ENCODE results near the gene PIP5KL1.

Gene PIP5KL1

DNA sequence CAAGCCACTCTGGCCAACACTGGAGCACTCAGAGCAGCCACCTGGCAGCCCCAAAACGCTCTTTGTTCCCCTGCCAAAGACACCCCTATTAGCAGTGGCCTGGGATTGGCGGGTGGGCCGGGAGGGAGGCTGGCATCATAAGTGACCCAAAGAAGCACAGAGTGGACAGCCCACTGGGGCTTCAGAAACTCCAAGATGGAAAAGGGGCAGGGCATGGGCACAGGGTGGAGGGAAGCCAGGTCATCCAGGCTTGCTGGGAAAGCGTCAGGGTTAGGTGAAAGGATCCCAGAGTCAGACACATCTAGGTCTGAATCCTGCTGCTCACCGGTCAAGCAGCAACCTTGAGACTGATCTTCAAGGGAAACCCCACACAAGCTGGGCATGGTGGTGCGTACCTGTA lies 35.4 kb upstream of the PIP5KL1 start:
- H3K9ac ChIP-seq (ENCODE audit: low read length), result peak overlapping the region; percentile 1
- H3K36me3 ChIP-seq (ENCODE audit: control insufficient read depth, low read depth, low read length), result no peaks in the 10 kb centered on the region
- H3K27ac ChIP-seq (ENCODE audit: low read length), result peak overlapping the region; percentile 18
- H3K4me3 ChIP-seq (ENCODE audit: low read length), result no peak overlapping the region
- H3K27me3 ChIP-seq (ENCODE audit: control insufficient read depth, insufficient read depth, low read length), result no peaks in the 10 kb centered on the region
- H3K9me3 ChIP-seq (ENCODE audit: control insufficient read depth, low read depth, low read length), result no peaks in the 10 kb centered on the region
- H3K4me1 ChIP-seq (ENCODE audit: control insufficient read depth, low read depth, low read length), result peaks cover 10% of the 10 kb centered on the region

GRCh38 chr9:127963359-127964064 lies 32.9 kb upstream of the PIP5KL1 start:
- Histone ChIP-seq H3K9ac (ENCODE audit: low read length) (no peak overlapping the region), H3K4me1 (ENCODE audit: control insufficient read depth, low read depth, low read length) (peaks cover 8% of the 10 kb centered on the region), H3K4me3 (ENCODE audit: low read length) (no peak overlapping the region), H3K27ac (ENCODE audit: low read length) (no peak overlapping the region), H3K9me3 (ENCODE audit: control insufficient read depth, low read depth, low read length) (no peaks in the 10 kb centered on the region), H3K27me3 (ENCODE audit: control insufficient read depth, insufficient read depth, low read length) (no peaks in the 10 kb centered on the region), H3K36me3 (ENCODE audit: control insufficient read depth, low read depth, low read length) (no peaks in the 10 kb centered on the region)

GRCh38 chr9:127963041-127963358 lies 32.4 kb upstream of the PIP5KL1 start:
- Histone ChIP-seq H3K27ac (ENCODE audit: low read length) (no peak overlapping the region), H3K4me1 (ENCODE audit: control insufficient read depth, low read depth, low read length) (peaks cover 8% of the 10 kb centered on the region), H3K4me3 (ENCODE audit: low read length) (no peak overlapping the region)

DNA sequence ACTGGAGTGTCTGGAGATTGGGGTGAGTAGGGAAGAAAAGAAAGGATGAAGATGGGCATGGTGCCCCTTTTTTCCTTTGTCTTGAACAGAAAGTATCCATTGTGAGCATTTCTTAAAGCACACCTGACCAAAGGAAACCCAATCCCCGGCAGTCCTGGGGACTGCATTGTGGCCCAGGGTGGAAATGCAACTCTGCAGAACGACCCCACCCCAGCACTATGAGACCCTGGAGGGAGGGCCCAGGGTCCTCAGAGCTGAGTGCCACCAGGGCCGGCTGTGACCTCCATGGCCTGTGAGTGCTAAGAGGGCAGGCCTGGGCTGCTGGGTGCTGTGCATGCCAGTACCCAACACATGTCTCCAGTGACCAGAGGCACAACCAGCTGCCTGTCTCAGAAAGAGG lies 31.7 kb upstream of the PIP5KL1 start:
- H3K4me1 ChIP-seq (ENCODE audit: control insufficient read depth, low read depth, low read length), result peaks cover 8% of the 10 kb centered on the region
- no peak overlapping the region for H3K27ac ChIP-seq (ENCODE audit: low read length)
- H3K4me3 ChIP-seq (ENCODE audit: low read length), result no peak overlapping the region
- H3K27me3 ChIP-seq (ENCODE audit: control insufficient read depth, insufficient read depth, low read length), result no peaks in the 10 kb centered on the region
- no peaks in the 10 kb centered on the region for H3K36me3 ChIP-seq (ENCODE audit: control insufficient read depth, low read depth, low read length)
- no peaks in the 10 kb centered on the region for H3K9me3 ChIP-seq (ENCODE audit: control insufficient read depth, low read depth, low read length)
- no peak overlapping the region for H3K9ac ChIP-seq (ENCODE audit: low read length)

More at GRCh38 chr9:127963041-127963358, 32.4 kb upstream of the PIP5KL1 start:
- H3K27me3 ChIP-seq (ENCODE audit: control insufficient read depth, insufficient read depth, low read length), result no peaks in the 10 kb centered on the region
- H3K9me3 ChIP-seq (ENCODE audit: control insufficient read depth, low read depth, low read length), result no peaks in the 10 kb centered on the region
- H3K36me3 ChIP-seq (ENCODE audit: control insufficient read depth, low read depth, low read length), result no peaks in the 10 kb centered on the region
- no peak overlapping the region for H3K9ac ChIP-seq (ENCODE audit: low read length)

GRCh38 chr9:127961613-127962155 lies 31.1 kb upstream of the PIP5KL1 start:
- Histone ChIP-seq H3K9me3 (ENCODE audit: control insufficient read depth, low read depth, low read length) (no peaks in the 10 kb centered on the region), H3K4me1 (ENCODE audit: control insufficient read depth, low read depth, low read length) (peaks cover 8% of the 10 kb centered on the region), H3K36me3 (ENCODE audit: control insufficient read depth, low read depth, low read length) (no peaks in the 10 kb centered on the region), H3K9ac (ENCODE audit: low read length) (no peak overlapping the region), H3K4me3 (ENCODE audit: low read length) (no peak overlapping the region), H3K27me3 (ENCODE audit: control insufficient read depth, insufficient read depth, low read length) (no peaks in the 10 kb centered on the region), H3K27ac (ENCODE audit: low read length) (no peak overlapping the region)

DNA sequence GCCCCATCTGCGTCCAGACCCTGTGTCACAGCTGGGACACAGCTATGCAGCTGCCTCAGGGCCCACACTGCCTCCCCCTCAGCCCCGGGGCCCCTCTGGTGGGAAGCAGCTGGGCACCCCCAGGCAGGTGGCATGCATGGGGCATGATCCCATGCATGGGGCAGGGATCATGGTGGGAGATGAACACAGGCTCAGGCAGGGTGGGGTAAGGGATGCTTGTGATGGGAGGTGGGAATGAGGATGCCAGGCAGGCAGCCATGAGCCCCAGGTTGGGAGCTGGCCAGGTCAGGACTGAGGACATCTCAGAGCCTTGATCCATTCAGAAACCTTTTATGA lies 30.5 kb upstream of the PIP5KL1 start:
- Histone ChIP-seq H3K36me3 (ENCODE audit: control insufficient read depth, low read depth, low read length) (no peaks in the 10 kb centered on the region), H3K4me1 (ENCODE audit: control insufficient read depth, low read depth, low read length) (peaks cover 8% of the 10 kb centered on the region), H3K9me3 (ENCODE audit: control insufficient read depth, low read depth, low read length) (no peaks in the 10 kb centered on the region), H3K27me3 (ENCODE audit: control insufficient read depth, insufficient read depth, low read length) (no peaks in the 10 kb centered on the region), H3K9ac (ENCODE audit: low read length) (no peak overlapping the region), H3K27ac (ENCODE audit: low read length) (no peak overlapping the region), H3K4me3 (ENCODE audit: low read length) (no peak overlapping the region)

DNA sequence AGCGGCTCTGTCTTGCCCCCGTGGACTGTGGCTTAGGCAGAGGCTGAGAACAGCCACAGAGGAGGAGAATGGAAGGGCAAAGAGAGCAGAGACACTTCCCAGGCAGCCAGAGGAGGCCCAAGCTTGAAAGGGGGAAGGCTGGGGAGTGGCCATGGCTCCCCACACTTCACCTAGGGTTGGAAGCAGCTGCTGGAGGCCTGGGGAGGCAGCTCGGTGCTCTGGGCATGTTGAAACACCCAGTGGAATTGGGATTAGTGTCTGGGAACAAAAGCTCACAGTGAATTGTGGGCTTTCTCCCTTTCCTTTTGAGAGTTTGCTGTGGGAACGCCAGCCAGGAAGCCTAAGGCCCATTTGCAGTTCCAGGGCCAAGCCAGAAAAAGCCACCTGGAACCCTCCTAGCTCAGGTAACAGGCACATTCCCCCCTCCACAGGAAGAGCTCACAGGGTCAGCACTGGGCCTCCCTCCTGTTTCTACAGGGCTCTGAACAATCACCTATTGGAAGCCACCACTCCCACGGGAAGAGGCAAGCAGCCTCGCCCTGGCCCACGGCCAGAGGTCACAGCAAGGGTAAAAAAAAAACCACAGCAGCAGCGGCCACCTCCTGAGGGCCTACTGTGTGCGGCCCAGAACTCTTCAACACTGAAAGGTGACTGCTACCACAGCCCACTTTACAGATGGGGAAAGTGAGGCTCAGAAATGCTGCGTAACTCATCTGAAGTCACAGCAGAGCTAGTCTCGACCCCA lies 30.0 kb upstream of the PIP5KL1 start:
- Histone ChIP-seq H3K9ac (ENCODE audit: low read length) (no peak overlapping the region), H3K9me3 (ENCODE audit: control insufficient read depth, low read depth, low read length) (no peaks in the 10 kb centered on the region), H3K4me1 (ENCODE audit: control insufficient read depth, low read depth, low read length) (peaks cover 8% of the 10 kb centered on the region), H3K27me3 (ENCODE audit: control insufficient read depth, insufficient read depth, low read length) (no peaks in the 10 kb centered on the region), H3K27ac (ENCODE audit: low read length) (no peak overlapping the region), H3K4me3 (ENCODE audit: low read length) (no peak overlapping the region), H3K36me3 (ENCODE audit: control insufficient read depth, low read depth, low read length) (no peaks in the 10 kb centered on the region)

DNA sequence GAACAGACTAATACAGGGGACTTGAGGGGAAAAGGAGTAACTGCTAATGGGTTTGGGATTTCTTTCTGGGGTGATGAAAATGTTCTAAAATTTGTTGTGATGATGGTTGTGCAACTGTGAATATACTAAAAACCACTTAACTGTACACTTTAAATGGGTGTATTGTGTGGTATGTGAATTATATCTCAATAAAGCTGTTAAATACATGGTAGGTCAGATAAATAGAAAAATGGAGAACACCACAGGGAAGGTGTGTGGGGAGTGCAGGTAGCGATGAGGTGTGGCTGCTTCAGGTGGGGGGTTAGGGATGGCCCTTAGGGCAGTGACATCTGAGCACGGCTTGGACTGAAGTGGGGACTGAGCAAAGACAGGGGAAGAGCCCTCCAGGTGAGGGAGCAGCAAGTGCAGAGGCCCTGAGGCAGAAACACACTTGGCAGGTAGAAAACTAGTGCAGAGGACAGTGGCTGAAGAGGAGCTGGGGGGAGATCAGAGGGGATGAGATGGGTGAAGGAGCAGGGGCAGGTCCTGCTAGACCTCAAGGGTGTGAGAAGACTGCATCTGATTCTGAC lies 29.3 kb upstream of the PIP5KL1 start:
- no peaks in the 10 kb centered on the region for H3K36me3 ChIP-seq (ENCODE audit: control insufficient read depth, low read depth, low read length)
- no peaks in the 10 kb centered on the region for H3K27me3 ChIP-seq (ENCODE audit: control insufficient read depth, insufficient read depth, low read length)
- H3K9ac ChIP-seq (ENCODE audit: low read length), result no peak overlapping the region
- H3K27ac ChIP-seq (ENCODE audit: low read length), result no peak overlapping the region
- no peak overlapping the region for H3K4me3 ChIP-seq (ENCODE audit: low read length)
- peaks cover 3% of the 10 kb centered on the region for H3K4me1 ChIP-seq (ENCODE audit: control insufficient read depth, low read depth, low read length)
- H3K9me3 ChIP-seq (ENCODE audit: control insufficient read depth, low read depth, low read length), result no peaks in the 10 kb centered on the region

- Histone ChIP-seq H3K9ac (ENCODE audit: low read length) (no peak overlapping the region), H3K9me3 (ENCODE audit: control insufficient read depth, low read depth, low read length) (no peaks in the 10 kb centered on the region), H3K27me3 (ENCODE audit: control insufficient read depth, insufficient read depth, low read length) (no peaks in the 10 kb centered on the region), H3K27ac (ENCODE audit: low read length) (no peak overlapping the region), H3K4me3 (ENCODE audit: low read length) (no peak overlapping the region), H3K4me1 (ENCODE audit: control insufficient read depth, low read depth, low read length) (peaks cover 3% of the 10 kb centered on the region), H3K36me3 (ENCODE audit: control insufficient read depth, low read depth, low read length) (no peaks in the 10 kb centered on the region)
Observed at GRCh38 chr9:127959398-127959797, 28.8 kb upstream of the PIP5KL1 start.

- no peaks in the 10 kb centered on the region for H3K27me3 ChIP-seq (ENCODE audit: control insufficient read depth, insufficient read depth, low read length)
- peaks cover 3% of the 10 kb centered on the region for H3K4me1 ChIP-seq (ENCODE audit: control insufficient read depth, low read depth, low read length)
- H3K9ac ChIP-seq (ENCODE audit: low read length), result no peak overlapping the region
- H3K36me3 ChIP-seq (ENCODE audit: control insufficient read depth, low read depth, low read length), result no peaks in the 10 kb centered on the region
- no peak overlapping the region for H3K4me3 ChIP-seq (ENCODE audit: low read length)
- no peak overlapping the region for H3K27ac ChIP-seq (ENCODE audit: low read length)
- H3K9me3 ChIP-seq (ENCODE audit: control insufficient read depth, low read depth, low read length), result no peaks in the 10 kb centered on the region
Observed at GRCh38 chr9:127958728-127959127, 28.2 kb upstream of the PIP5KL1 start.

DNA sequence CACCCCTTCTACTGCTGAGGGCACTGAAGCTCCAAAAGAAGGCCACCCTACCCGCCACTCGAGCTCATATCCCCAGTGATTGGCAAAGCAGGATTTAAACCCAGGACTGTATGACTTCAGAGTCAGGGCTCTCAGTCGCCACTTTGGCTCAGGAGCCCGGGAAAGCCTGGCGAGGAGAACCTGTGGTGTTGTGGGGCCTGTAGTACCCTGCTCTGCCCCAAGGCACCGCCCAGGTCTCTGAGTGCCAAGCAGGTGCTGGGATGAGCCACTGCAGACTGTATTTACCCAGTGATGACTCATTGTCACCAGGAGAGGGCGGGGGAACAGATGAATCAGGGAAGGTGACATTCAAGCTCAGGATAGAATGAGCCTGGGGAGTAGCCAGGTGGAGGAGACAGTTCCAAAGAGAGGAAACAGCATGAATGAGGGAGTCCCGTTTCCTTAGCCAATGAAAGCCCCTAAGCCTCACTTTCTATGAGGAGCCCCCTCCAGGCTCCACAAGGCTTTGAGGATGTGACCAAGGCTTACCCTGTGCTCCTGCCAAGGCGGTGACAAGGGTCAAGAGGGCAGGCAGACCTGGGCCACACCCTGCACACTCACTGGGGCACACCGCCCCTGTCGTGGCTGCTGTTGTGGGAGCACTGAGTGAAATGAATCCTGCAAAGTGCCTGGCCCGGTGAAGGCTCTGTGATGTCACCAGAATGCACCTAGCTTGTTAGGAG lies 24.9 kb upstream of the PIP5KL1 start:
- no peak overlapping the region for H3K4me3 ChIP-seq (ENCODE audit: low read length)
- H3K9me3 ChIP-seq (ENCODE audit: control insufficient read depth, low read depth, low read length), result no peaks in the 10 kb centered on the region
- no peaks in the 10 kb centered on the region for H3K27me3 ChIP-seq (ENCODE audit: control insufficient read depth, insufficient read depth, low read length)
- no peak overlapping the region for H3K9ac ChIP-seq (ENCODE audit: low read length)
- H3K4me1 ChIP-seq (ENCODE audit: control insufficient read depth, low read depth, low read length), result no peaks in the 10 kb centered on the region
- H3K36me3 ChIP-seq (ENCODE audit: control insufficient read depth, low read depth, low read length), result no peaks in the 10 kb centered on the region
- H3K27ac ChIP-seq (ENCODE audit: low read length), result no peak overlapping the region
